Activated CD8-positive, alpha-beta memory T cell treated with anti-CD3 and anti-CD28 coated beads for 36 hours (primary cell): ENCODE data around the gene BCS1L. TPM values are rescaled to one million over a fixed set of nuclear protein-coding genes. Genes with fewer than 3 reads are reported as not detected.

Experiments
- CTCF ChIA-PET: fragments of 350-600 bp; sonication (Branson Sonifier 250); formaldehyde crosslinking; loops from one replicate; lab custom pipeline; 2021; ENCODE audit warnings: antibody characterized with exemption; lab: Charles Lee
- POLR2A ChIA-PET: fragments of 350-600 bp; sonication (Branson Sonifier 250); formaldehyde crosslinking; loops from one replicate; lab custom pipeline; 2021; ENCODE audit warnings: antibody characterized with exemption; lab: Charles Lee
- total RNA-seq, 2 experiments: library from RNA; stranded (reverse); gene quantifications; one replicate each; pipeline ENCODE4 v1.2.3, GENCODE V29; 2021

The BCS1L gene, protein sequence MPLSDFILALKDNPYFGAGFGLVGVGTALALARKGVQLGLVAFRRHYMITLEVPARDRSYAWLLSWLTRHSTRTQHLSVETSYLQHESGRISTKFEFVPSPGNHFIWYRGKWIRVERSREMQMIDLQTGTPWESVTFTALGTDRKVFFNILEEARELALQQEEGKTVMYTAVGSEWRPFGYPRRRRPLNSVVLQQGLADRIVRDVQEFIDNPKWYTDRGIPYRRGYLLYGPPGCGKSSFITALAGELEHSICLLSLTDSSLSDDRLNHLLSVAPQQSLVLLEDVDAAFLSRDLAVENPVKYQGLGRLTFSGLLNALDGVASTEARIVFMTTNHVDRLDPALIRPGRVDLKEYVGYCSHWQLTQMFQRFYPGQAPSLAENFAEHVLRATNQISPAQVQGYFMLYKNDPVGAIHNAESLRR
- total RNA-seq = 100 to 1,000 TPM in 1 of 2 experiments, 10 to 100 TPM in 1; 98.5 to 100 TPM

DNA sequence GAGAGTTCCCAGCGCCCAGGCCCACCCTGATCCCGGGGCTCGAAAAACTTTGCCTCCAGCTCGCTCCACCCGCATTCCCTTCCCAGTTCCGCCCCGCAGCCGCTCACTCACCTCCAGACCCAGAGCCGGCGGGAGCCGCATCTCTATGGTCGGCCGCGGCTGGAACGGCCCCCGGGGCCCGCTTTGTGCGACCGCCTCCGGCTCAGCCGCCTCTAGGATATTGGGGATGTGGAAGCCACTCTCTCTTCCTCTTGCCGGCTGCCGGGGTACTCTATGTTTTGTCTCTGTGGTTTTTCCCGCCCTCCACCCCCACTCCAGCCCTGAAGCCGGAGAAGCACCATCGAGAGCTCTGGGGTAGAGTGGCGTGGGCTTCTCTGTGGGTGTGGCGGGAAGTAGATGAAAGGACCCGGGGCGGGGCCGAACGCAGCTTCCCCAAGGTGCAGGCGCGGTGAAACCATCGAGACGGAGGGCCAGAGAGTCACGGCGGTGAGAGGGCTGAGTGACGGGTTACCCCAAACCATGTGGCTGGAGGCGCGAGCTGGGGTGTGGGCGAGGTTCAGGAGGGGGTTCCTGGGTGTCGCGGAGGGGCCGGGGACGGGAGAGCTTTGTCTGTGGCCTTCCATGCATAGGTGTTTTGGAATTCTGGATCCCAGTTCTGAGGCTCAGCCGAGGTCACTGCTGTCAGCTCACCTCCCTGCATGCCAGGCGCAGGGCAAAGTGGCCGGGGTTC lies at the start of gene BCS1L, which contains the start of gene ZNF142:
TSS of gene BCS1L (plus strand) at position 426 of the 730 bp plus-strand sequence. CDS start 1,305 bp downstream, outside the sequence.
TSS of gene ZNF142 (minus strand) at position 366 of the 730 bp plus-strand sequence. CDS start 3,194 bp downstream, outside the sequence.
- ChIA-PET POLR2A (interaction anchor here (0.5 to 3.4 kb wide), 14 partner anchors 10 to 710 kb away, joined by 3 to 31 read pairs (median 4); partner anchors contain the start of genes AAMP, PNKD, RNF25 and STK36), CTCF (interaction anchor here (0.6 to 3.9 kb wide), 12 partner anchors 9 to 445 kb away, joined by 3 to 31 read pairs (median 3); partner anchors contain the start of genes RNF25, STK36 and TTLL4)

DNA sequence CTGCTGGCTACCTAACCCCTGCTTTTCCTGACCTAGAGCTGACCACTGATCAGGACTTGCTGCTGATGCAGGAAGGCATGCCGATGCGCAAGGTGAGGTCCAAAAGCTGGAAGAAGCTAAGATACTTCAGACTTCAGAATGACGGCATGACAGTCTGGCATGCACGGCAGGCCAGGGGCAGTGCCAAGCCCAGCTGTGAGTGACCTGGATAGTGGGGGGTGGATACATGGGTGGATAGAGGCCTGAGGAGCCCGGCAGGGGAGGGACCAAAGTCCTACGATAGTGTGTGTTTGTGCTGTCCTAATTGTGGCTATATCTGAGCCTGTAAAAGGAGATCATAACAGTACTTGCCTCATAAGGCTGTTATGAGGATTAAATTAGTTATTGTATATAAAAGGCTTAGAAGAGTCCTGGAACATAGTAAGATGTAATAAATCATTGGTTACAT lies 43.6 kb upstream of the BCS1L start:
- ChIA-PET CTCF (no interaction called here), POLR2A (no interaction called here)

DNA sequence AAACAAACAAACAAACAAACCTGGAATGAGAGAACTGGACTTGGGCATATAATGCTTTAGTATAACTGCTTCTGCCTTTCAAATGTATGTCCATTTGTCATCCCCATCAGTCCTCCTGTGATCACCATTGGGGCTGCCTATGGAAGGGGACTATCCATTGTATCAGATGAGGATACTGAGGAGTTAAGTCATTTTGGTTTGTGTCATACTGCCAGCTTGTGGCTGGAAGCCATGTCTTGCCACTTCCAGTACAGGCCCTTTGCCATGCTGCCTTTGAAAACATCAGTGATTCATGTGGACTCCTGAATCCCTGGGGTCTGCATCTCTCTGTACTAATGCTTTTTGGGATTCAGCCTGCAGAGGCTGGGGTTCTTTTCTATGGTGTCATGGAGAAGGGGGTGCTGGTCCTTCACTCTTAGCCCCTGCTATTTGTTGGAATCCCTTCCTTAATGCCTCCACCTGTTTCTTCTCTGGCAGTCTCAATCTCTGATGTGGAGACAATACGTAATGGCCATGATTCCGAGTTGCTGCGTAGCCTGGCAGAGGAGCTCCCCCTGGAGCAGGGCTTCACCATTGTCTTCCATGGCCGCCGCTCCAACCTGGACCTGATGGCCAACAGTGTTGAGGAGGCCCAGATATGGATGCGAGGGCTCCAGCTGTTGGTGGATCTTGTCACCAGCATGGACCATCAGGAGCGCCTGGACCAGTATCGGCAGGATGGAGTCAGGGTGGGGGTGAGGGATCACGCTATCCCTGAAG lies 41.2 kb upstream of the BCS1L start:
- CTCF ChIA-PET = interaction anchor here (1.1 kb wide), 1 partner anchor 11 kb away, joined by 3 read pairs; the partner anchor contains the start of gene PLCD4
- POLR2A ChIA-PET = no interaction called here

DNA sequence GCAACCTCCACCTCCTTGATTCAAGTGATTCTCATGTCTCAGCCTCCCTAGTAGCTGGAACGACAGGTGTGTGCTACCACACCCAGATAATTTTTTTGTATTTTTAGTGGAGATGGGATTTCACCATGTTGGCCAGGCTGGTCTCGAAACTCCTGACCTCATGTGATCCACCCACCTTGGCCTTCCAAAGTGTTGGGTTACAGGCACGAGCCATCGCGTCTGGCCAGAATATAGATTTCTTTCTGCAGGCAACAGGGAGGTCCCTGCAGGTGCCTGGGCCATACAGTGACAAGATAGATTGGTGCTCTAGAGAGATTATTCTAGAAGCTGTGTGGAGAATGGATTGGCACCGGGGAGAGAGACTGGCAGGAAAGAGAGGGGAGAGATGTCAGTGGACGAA lies 38.5 kb upstream of the BCS1L start:
- ChIA-PET CTCF (no interaction called here), POLR2A (no interaction called here)

DNA sequence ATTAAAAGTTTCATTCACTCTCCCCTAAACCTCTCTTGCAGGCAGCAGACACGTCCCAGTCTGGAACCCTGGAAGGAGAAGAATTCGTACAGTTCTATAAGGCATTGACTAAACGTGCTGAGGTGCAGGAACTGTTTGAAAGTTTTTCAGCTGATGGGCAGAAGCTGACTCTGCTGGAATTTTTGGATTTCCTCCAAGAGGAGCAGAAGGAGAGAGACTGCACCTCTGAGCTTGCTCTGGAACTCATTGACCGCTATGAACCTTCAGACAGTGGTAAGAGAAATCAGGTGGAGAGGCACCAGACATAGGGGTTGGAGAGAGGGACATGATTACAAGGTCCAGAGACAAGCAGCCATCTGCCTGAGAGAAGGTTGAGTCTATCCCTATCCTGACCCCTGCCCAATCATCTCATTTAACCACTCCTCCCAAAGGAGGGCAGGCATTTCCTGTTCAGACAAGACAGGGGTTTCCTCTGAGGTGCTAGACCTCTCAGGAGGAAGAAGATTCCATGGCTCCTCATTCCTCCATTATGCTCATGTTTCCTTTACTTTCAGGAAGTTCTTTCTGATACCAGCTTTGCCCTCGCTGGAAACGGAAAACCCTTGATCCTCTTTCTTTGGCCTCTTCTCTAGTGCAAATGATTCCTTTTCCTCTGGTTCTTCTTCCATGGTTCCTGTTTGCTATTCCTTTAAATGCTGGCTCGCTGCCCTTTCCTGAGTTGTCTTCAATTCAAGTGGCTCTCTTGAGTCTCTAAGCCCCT lies 36.7 kb upstream of the BCS1L start:
- POLR2A ChIA-PET = no interaction called here
- CTCF ChIA-PET = interaction anchor here (0.5 to 0.7 kb wide), 2 partner anchors 184 to 508 kb away, joined by 3 to 4 read pairs; no protein-coding TSS in a partner anchor

DNA sequence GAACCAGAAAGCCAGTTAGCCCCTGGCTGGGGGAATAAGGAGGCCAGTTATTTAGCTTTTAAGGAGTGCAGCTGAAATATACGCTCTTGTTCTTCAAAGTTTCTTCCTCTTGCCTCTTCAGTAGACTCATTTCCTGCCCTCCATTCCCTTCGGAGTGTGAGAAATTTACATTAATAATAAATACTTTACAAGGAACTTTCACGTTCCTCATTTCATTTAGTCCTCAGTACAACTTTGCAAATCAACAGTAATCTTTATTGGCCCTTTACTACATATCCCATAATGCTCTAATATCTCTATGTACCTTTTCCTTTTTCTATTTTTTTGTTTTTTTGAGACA lies 36.1 kb upstream of the BCS1L start:
- ChIA-PET CTCF (no interaction called here), POLR2A (no interaction called here)

DNA sequence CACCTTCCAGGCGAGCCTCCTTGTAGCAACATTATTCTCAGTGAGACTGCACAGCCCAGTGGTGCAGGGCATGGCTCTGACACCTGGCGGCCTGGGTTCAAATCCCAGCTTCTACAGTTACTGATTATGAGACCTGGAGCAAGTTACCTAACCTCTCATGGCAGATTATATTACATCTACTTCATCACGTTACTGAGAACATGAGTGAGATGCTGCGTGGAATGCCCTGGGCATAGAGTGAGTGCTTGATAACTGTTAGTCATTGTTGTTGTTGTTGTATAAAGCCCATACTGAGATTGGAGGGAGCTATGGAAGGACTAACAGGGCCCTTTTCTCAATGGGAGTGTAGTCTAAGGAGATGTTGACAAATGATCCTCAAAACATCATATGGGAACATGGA lies 33.1 kb upstream of the BCS1L start:
- CTCF ChIA-PET = no interaction called here
- POLR2A ChIA-PET = no interaction called here

DNA sequence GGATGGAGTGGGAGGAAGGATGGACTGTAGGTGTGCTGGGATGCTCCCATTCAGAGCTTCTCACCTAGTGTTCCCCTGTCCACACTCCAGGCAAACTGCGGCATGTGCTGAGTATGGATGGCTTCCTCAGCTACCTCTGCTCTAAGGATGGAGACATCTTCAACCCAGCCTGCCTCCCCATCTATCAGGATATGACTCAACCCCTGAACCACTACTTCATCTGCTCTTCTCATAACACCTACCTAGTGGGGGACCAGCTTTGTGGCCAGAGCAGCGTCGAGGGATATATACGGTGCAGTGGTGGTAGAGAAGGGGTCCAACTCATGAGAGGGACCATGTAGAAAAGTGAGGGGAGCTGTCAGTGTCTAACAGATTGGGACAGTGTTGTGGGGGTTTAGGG lies 31.5 kb upstream of the BCS1L start:
- POLR2A ChIA-PET = interaction anchor here (1.0 kb wide), 1 partner anchor 32 kb away, joined by 4 read pairs; the partner anchor contains the start of genes BCS1L and ZNF142
- CTCF ChIA-PET = interaction anchor here (1.0 to 1.2 kb wide), 3 partner anchors 20 to 126 kb away, joined by 3 read pairs; no protein-coding TSS in a partner anchor

DNA sequence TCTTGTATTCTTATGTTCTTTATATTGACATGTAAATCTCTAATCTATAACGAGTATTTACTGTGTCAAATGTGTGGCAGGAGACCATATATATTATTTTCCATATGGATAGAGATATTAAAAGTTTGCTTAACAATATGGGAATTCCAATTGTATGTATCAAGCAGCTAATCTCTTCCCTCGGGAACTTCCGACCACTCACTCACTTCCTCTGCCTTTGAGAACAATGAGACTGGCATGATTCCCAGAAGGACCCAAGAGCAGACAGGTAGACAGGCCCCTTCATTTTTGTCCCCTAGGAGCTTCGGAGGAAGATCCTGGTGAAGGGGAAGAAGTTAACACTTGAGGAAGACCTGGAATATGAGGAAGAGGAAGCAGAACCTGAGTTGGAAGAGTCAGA lies 27.6 kb upstream of the BCS1L start:
- ChIA-PET CTCF (interaction anchor here (0.9 kb wide), 1 partner anchor 831 kb away, joined by 3 read pairs; no protein-coding TSS in a partner anchor), POLR2A (interaction anchor here (0.6 kb wide), 1 partner anchor 89 kb away, joined by 5 read pairs; no protein-coding TSS in a partner anchor)

DNA sequence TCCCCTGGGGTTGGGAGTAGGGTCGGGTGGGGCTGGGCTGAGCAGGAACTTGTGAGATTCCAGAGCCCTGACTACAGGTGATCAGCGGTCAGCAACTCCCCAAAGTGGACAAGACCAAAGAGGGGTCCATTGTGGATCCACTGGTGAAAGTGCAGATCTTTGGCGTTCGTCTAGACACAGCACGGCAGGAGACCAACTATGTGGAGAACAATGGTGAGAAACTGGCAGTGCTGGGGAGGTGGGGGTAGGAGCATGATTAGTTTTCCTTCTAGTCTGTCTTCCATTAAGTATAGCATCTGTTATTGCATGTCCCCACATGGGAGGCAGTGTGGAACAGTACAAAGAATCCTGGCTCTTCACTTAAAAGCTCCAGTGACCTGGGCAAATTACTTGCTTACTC lies 23.8 kb upstream of the BCS1L start:
- ChIA-PET POLR2A (no interaction called here), CTCF (interaction anchor here (0.9 kb wide), 1 partner anchor 24 kb away, joined by 3 read pairs; the partner anchor contains the start of genes BCS1L and ZNF142)

DNA sequence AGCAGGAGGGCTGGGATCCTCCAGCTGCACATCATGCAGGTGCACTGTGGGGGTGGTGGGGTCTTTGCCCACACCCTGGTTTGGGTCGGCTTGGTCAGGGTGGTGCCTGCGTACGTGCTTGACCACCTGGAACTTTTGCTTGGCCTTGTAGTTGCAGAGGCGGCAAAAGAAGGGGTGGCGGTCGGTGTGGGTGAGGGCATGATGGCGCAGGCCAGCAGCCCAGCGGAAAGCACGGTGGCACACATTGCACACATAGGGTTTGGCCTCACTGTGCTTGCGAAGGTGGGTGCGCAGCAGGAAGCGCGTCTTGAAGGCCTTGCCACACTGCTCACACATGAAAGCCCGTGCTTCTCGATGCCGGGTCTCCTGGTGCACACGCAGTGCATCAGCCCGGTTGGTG lies 21.1 kb upstream of the BCS1L start:
- POLR2A ChIA-PET = no interaction called here
- CTCF ChIA-PET = no interaction called here

DNA sequence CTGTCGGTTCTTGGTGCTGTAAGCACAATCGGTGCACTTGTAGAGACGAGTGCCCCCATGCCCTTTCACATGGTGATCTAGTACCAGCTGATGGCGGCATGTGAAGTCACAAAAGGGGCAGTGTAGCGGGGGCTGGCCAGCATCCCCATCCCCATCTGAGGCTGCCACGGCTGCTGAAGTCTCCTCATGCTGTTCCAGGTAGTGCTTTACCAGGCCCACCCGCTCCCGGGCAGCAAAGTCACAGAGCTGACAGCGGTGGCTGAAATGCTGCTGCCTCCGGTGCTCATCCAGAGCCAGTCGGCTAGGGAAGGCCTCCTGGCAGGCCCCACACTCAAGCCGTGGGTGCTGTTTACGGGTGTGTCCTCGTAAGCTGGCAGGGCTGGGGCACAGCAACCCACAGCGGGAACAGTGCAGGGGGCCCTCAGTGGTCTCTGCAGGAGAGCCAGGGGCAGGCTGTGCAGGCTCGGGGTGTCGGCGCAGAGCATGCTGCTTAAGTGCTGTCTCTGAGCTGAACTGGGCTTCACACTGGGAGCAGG lies 17.3 kb upstream of the BCS1L start:
- POLR2A ChIA-PET = no interaction called here
- CTCF ChIA-PET = interaction anchor here (1.3 kb wide), 1 partner anchor 210 kb away, joined by 3 read pairs; no protein-coding TSS in a partner anchor

DNA sequence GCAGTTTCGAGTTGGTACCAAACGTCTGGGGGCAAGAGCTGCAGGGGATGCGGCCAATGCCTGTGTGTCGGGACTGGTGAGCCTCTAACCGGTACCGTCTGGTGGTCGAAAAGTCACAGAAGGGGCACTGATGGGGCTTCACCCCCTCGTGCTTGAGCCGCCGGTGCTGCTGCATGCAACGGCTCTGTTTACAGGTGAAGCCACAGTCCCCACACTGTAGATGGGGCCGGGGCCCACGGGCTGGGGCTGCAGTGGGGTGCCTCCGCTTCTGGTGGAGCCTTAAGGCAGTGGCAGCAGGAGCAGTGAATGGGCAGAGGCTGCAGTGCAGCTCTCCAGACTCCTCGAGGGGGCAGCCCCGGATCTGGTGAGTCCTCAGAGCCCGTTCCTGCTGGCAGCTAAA lies 16.7 kb upstream of the BCS1L start:
- ChIA-PET POLR2A (no interaction called here), CTCF (interaction anchor here (1.3 kb wide), 1 partner anchor 209 kb away, joined by 3 read pairs; no protein-coding TSS in a partner anchor)

DNA sequence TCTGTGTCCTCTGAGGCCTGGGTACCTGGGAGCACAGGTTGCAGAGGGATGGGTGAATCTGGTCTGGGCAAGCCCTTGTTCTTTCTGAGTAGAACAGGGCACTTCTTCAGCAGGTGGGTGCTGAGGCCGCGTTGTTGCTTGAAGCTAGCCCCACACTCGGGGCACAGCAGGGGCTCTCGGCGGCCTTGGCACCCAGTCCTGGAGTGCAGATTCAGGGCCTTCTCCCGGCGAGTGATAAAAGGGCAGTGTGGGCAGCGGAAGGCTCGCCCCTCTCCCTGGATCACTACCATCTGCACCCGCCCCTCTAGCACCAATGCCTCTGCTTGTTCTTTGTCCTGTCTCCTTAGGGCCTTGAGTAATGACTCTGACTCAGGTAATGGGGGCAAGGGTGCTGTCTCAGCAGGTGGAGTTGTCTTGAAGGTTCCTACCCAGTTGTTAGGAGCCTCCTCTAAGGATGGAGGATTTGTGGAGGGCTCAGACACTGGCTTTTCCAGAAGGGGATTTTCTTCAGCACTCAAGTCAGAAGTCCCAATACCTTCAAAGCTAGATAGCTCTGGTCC lies 15.7 kb upstream of the BCS1L start:
- ChIA-PET POLR2A (interaction anchor here (0.9 kb wide), 1 partner anchor 11 kb away, joined by 4 read pairs; no protein-coding TSS in a partner anchor), CTCF (no interaction called here)

DNA sequence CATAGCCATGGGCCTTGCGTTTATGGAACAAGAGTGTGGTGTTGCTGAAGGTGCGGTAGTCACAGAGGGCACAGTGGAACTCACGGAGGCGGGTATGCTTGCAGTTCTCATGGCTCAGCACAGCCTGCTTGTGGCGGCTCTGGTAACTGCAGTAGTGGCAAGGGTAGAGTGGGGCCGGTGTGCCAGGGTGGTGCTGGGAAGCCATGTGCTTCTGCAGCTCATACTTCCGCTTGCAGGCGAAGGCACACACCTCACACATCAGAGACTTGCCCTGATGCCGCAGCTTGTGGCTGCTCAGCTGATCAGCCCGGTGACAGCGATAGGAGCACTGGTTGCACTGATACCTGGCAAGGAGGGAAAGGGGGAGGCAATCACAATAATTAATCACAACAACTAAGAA lies 14.8 kb upstream of the BCS1L start:
- CTCF ChIA-PET = interaction anchor here (1.1 kb wide), 1 partner anchor 15 kb away, joined by 4 read pairs; the partner anchor contains the start of genes BCS1L and ZNF142
- POLR2A ChIA-PET = interaction anchor here (0.9 kb wide), 1 partner anchor 11 kb away, joined by 4 read pairs; no protein-coding TSS in a partner anchor

DNA sequence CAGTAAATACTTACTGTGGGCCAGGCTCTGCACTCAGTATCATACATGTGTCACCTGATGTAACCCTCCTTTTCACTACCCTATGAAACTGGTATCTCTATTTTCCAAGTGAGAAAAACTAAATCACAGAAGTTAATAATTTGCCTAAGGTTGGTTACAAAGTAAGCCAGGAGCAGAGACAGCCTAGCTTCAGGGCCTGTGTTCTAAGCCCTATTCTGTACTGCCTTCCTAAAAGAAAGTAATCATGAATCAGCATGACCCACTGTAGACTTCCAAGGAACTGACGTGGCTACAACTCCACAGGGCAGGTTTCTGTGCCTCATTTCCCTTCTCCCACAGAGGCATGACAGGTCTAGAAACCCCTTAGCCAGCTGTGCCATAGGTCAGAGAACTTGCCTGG lies 14.4 kb upstream of the BCS1L start:
- POLR2A ChIA-PET = no interaction called here
- CTCF ChIA-PET = interaction anchor here (1.1 kb wide), 1 partner anchor 14 kb away, joined by 4 read pairs; the partner anchor contains the start of genes BCS1L and ZNF142
